Measurements from ENCODE around the gene KRTAP12-4.
"Not testable (repeated sequence)": the region's sequence is repeated elsewhere in the genome, so short reads cannot be mapped to it uniquely, and the experiment has no call there.

KRTAP12-4 gene

GRCh38 chr21:44670642-44671432 lies 16.4 kb upstream of the KRTAP12-4 start:
- no peak for DNase-seq (ENCODE audit: low spot score)
- peaks cover 2% of the 10 kb centered on the region for H3K9me3 ChIP-seq (ENCODE audit: severe bottlenecking)
- no peaks in the 10 kb centered on the region for H3K36me3 ChIP-seq (ENCODE audit: low read depth)
- no peak for TF ChIP-seq CTCF (IDR thresholded peaks at IDR 0.05; ENCODE audit: poor library complexity, severe bottlenecking)
- H3K4me1 ChIP-seq (ENCODE audit: insufficient read depth, poor library complexity, severe bottlenecking) = no peaks in the 10 kb centered on the region
- no peak overlapping the region for H3K27ac ChIP-seq (ENCODE audit: poor library complexity, severe bottlenecking)
- ATAC-seq (ENCODE audit: low read depth) = no peak
- peaks cover 5% of the 10 kb centered on the region for H3K27me3 ChIP-seq (ENCODE audit: insufficient read depth, poor library complexity, severe bottlenecking)
- H3K4me3 ChIP-seq (ENCODE audit: severe bottlenecking) = no peak overlapping the region

- DNase-seq (ENCODE audit: low spot score) (no peak), ATAC-seq (ENCODE audit: low read depth) (no peak)
- peaks cover 5% of the 10 kb centered on the region for H3K27me3 ChIP-seq (ENCODE audit: insufficient read depth, poor library complexity, severe bottlenecking)
- peaks cover 2% of the 10 kb centered on the region for H3K9me3 ChIP-seq (ENCODE audit: severe bottlenecking)
- no peak overlapping the region for H3K27ac ChIP-seq (ENCODE audit: poor library complexity, severe bottlenecking)
- H3K36me3 ChIP-seq (ENCODE audit: low read depth) = no peaks in the 10 kb centered on the region
- no peaks in the 10 kb centered on the region for H3K4me1 ChIP-seq (ENCODE audit: insufficient read depth, poor library complexity, severe bottlenecking)
- no peak for TF ChIP-seq CTCF (IDR thresholded peaks at IDR 0.05; ENCODE audit: poor library complexity, severe bottlenecking)
- no peak overlapping the region for H3K4me3 ChIP-seq (ENCODE audit: severe bottlenecking)
Measured at GRCh38 chr21:44667612-44668011, 13.2 kb upstream of the KRTAP12-4 start.

GRCh38 chr21:44666401-44667320 lies 12.2 kb upstream of the KRTAP12-4 start, which contains the start of gene KRTAP12-2:
KRTAP12-2 (minus strand) TSS chr21:44666927; CDS start chr21:44666886, 41 bp downstream.
- peaks cover 2% of the 10 kb centered on the region for H3K9me3 ChIP-seq (ENCODE audit: severe bottlenecking)
- peaks cover 5% of the 10 kb centered on the region for H3K27me3 ChIP-seq (ENCODE audit: insufficient read depth, poor library complexity, severe bottlenecking)
- H3K4me1 ChIP-seq (ENCODE audit: insufficient read depth, poor library complexity, severe bottlenecking) = no peaks in the 10 kb centered on the region
- H3K36me3 ChIP-seq (ENCODE audit: low read depth) = no peaks in the 10 kb centered on the region
- no peak within 1 kb of the TSS for H3K4me3 ChIP-seq (ENCODE audit: severe bottlenecking)
- TF ChIP-seq CTCF (IDR thresholded peaks at IDR 0.05; ENCODE audit: poor library complexity, severe bottlenecking) = no peak
- H3K27ac ChIP-seq (ENCODE audit: poor library complexity, severe bottlenecking) = no peak within 1 kb of the TSS
- DNase-seq (ENCODE audit: low spot score) = no peak
- no peak for ATAC-seq (ENCODE audit: low read depth)

- H3K27ac ChIP-seq (ENCODE audit: poor library complexity, severe bottlenecking) = no peak overlapping the region
- H3K4me3 ChIP-seq (ENCODE audit: severe bottlenecking) = no peak overlapping the region
- no peaks in the 10 kb centered on the region for H3K9me3 ChIP-seq (ENCODE audit: severe bottlenecking)
- no peak for DNase-seq (ENCODE audit: low spot score)
- no peak for TF ChIP-seq CTCF (IDR thresholded peaks at IDR 0.05; ENCODE audit: poor library complexity, severe bottlenecking)
- H3K4me1 ChIP-seq (ENCODE audit: insufficient read depth, poor library complexity, severe bottlenecking) = no peaks in the 10 kb centered on the region
- ATAC-seq (ENCODE audit: low read depth) = no peak
- no peaks in the 10 kb centered on the region for H3K36me3 ChIP-seq (ENCODE audit: low read depth)
- peaks cover 10% of the 10 kb centered on the region for H3K27me3 ChIP-seq (ENCODE audit: insufficient read depth, poor library complexity, severe bottlenecking)
Measured at GRCh38 chr21:44664691-44665090, 10.2 kb upstream of the KRTAP12-4 start.

GRCh38 chr21:44661567-44661966 lies 7.1 kb upstream of the KRTAP12-4 start:
- H3K36me3 ChIP-seq (ENCODE audit: low read depth); H3K9me3 ChIP-seq (ENCODE audit: severe bottlenecking); ATAC-seq (ENCODE audit: low read depth); H3K4me1 ChIP-seq (ENCODE audit: insufficient read depth, poor library complexity, severe bottlenecking); H3K4me3 ChIP-seq (ENCODE audit: severe bottlenecking); H3K27ac ChIP-seq (ENCODE audit: poor library complexity, severe bottlenecking); DNase-seq (ENCODE audit: low spot score): not testable (repeated sequence)
- H3K27me3 ChIP-seq (ENCODE audit: insufficient read depth, poor library complexity, severe bottlenecking) = peaks cover 13% of the 10 kb centered on the region
